GM10266 (cell line): ENCODE measurements around the gene CDH4.

Experiments
- DNase-seq: peaks from one replicate; pipeline ENCODE4 v3.0.0; 2012; ENCODE audit errors: extremely low spot score
- CTCF ChIP-seq: IDR thresholded peaks from 2 replicates; pipeline ENCODE4 v1.5.1; 2012; ENCODE audit warnings: mild to moderate bottlenecking, low read depth; ENCODE audit not compliant: control insufficient read depth, insufficient read depth; ENCODE audit errors: missing control alignments

Gene CDH4

DNA sequence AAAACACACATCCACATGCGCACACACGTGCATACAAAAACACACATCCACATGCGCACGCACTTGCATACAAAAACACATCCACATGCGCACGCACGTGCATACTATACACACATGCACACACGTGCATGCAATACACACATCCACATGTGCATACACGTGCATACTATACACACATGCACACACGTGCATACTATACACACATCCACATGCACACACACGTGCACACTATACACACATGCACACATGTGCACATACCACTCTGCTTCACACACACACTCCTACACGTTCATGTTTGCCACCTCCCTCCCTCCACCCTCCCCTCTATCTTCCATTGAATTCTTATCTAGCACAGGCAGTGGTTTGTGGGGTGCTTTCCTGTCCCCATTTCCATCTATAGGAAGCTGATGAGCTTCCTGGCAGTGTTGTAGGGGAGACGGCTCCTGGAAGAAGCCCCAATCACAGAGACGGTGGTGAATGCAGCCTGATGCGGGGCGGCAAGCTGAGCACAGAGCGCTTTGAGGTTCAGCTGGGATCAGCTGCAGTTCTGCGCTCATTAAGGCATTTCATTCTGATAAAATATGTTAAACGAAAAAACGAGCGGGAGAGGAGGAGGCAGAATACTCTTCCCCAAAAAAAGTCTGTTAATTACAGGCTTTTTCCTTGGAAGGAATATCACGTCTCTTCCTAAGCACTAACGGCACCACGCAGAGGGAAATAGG, 525.9 kb downstream of the CDH4 start:
- DNase-seq, result no peak

DNA sequence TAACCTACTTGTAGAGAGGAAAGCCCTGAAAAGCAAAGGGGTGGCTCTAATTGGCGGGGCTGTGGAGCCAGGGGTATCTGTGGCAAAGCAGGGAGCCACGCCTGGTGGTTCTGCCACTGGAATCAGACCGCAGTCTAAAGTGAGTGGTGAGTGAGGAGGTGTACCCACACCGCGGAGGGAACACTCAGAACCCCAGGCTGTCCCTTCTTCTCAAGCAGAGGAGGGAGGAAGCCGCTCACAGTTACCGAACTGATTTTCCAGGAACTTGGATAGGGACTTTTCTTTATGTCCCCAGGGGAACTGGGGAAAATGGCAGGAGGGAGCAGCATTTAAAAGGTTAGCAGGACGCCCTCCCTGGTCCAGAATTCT, 526.4 kb downstream of the CDH4 start:
- DNase-seq, result no peak
- TF ChIP-seq CTCF, result no peak

More for the DNA sequence above, 525.9 kb downstream of the CDH4 start:
- no peak for TF ChIP-seq CTCF

DNA sequence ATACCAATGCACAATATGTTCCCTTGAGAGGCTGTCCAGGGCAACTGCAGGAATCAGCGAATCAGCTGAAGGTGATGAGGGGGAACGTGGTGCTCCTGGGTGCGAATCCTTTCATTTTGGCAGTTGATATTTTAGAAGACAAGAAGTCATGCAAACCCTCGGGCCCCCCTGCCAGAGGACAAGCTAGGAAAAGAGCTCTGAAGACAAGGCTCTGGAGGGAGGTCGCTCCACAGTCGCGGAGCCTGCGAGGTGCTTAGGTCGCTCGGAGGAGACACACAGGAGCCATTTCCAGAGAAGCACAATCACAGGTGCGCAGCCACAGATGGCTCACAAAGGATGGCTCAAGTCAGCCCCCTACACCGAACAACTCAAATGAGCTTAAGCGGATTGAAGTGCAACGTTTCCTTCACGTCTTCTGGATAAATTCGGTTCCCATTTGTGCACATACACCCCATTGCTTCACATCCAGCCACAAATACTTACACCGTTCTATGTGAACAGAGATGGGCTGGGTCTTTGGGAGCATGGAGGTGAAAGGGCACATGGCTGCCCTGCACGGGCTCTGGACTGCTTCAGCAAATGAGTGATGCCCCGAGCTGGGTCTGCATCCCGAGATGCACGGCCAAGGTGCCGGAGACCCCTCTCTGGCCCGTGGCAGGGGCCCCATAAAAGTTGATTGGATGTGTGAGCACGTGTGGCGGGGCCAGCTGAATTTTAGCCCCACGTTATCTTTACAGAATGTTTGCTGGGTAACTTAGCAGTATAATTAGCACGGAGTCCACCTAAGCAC, 527.3 kb downstream of the CDH4 start:
- no peak for DNase-seq
- no peak for TF ChIP-seq CTCF

DNA sequence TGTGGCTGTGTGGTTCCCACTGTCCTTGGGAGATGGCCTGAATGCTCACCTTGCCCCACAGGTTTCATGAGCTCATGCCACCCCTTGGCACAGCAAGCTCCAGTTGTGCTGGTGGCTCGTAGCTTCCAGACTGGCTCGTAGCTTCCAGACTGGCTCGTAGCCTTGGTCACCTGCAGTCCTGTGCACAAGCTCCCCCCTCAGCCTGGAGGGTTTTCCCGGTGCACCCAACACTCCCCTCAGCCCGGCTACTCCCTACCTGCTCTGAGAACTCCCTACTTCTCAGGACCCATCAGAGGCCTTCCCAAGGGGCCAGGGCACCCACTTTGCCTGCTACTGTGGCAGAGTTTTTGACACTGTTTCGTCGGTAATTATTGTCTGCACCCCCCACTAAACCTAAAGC, 528.0 kb downstream of the CDH4 start:
- DNase-seq, result no peak
- no peak for TF ChIP-seq CTCF

DNA sequence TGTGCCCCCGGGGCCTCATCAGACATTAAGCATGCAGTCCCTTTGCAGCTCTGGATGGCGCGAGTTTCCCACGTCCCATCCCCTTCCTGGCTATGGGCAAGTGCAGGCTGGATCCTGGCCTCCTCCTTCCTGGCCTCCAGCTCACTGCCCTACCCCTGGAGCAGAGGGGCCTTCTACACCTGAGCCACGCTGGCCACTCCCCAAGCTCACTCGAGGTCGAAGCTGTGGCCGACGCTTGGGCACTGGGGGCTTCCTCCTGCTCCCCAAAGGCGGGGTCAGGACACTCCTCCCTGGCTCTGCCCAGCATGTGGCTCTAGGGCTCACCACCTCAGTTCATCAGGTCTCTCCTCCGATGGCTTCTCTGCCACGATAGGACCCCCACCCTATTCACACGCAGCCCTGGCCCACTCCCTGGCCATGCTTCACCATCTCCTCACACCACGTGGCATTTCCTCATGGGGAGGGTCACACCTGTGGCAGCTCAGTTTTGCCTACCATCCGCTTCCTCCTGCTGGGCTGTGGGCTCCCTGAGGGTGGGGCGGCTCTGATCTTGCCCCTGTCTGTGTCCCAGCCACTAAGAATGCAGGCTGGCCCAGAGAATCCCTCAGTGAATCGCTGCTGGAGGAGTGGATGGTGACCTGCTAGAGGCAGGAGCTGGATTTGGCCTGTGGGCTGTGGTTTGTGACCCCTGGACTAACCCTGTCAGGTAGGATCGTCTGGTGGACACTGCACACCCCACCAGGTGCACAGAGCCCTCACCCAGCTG, 532.9 kb downstream of the CDH4 start:
- no peak for DNase-seq

GRCh38 chr20:61785567-61785816, 533.4 kb downstream of the CDH4 start:
- DNase-seq, result no peak
- no peak for TF ChIP-seq CTCF

More for the DNA sequence above, 532.9 kb downstream of the CDH4 start:
- TF ChIP-seq CTCF, result no peak
